ENCODE data around the gene TSN. TPM values are rescaled to one million over a fixed set of nuclear protein-coding genes. Genes with fewer than 3 reads are reported as not detected.
A peak's percentile ranks its signal among the peaks of the same experiment; 100 is the strongest.

TSN gene
- total and polyA plus RNA-seq, 10 of the 15 experiments (the other 5 are each of a cell fraction or from before 2014, with no cell fraction given): 45.6 to 102 (median 59.2) TPM

DNA sequence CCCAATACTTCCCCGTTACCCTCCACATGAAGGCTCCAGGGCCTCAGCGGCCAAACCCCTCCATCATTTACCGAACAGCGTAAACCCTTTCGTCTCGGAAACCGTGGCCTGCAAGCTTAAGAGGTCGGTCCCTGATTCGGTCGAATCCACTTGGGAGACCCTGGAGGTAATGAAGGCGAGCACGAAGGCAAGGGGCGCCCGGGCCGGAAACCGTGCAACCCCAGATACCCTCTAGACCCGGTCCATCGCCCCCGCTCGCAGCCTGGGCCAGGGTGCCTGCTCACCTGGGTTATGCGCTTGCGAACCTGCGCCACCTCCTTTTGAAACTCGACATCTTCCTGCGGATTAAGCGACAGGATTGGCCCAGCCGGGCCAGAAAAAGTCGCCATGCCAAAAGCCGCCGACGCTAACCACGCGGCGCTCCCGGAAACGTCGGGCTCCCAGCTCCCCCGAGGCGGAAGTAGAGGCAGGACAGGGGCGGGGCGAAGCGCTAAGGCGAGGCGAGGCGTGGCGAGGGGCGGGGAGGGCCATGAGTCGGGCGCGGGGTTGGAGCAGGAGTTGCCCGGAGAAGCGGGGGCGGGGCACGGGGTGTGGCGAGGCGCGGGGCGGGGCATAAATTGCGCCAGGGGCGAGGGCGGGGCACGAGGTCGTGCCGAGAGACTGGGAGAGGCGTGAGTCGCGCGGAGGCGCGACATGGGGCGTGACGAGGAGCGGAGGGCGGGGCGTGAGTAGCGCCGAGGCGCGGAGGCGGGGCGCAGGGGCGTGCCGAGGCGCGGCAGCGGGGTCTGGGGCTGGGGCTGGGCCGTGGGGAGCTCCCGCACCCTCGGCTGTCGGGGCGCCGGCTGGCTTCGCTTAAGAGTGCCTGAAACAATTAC is 18.8 kb upstream of the TSN start, which contains the start of gene NIFK (continued):
- TF ChIP-seq, protein P1, sequence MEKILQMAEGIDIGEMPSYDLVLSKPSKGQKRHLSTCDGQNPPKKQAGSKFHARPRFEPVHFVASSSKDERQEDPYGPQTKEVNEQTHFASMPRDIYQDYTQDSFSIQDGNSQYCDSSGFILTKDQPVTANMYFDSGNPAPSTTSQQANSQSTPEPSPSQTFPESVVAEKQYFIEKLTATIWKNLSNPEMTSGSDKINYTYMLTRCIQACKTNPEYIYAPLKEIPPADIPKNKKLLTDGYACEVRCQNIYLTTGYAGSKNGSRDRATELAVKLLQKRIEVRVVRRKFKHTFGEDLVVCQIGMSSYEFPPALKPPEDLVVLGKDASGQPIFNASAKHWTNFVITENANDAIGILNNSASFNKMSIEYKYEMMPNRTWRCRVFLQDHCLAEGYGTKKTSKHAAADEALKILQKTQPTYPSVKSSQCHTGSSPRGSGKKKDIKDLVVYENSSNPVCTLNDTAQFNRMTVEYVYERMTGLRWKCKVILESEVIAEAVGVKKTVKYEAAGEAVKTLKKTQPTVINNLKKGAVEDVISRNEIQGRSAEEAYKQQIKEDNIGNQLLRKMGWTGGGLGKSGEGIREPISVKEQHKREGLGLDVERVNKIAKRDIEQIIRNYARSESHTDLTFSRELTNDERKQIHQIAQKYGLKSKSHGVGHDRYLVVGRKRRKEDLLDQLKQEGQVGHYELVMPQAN (conservative IDR thresholded peaks at IDR 0.05): peak; percentile 90
- TF ChIP-seq STAT3 (IDR thresholded peaks at IDR 0.05; ENCODE audit: low read depth, low read length) (no peak), ZNF207 (IDR thresholded peaks at IDR 0.05; ENCODE audit: borderline replicate concordance) (peak; percentile 70; the same call in 1 of the 2 replicates), SMAD1 (IDR thresholded peaks at IDR 0.05; ENCODE audit: low read depth, partially characterized antibody) (no peak), ETV6 (conservative IDR thresholded peaks at IDR 0.05 in 1 of 2, IDR thresholded peaks at IDR 0.05 in 1 of 2; ENCODE audit: borderline replicate concordance in 1 of 2, low read depth in 1 of 2) (peak in 1 of 2 experiments; percentile 68; a peak in 1 of 4 replicates)

DNA sequence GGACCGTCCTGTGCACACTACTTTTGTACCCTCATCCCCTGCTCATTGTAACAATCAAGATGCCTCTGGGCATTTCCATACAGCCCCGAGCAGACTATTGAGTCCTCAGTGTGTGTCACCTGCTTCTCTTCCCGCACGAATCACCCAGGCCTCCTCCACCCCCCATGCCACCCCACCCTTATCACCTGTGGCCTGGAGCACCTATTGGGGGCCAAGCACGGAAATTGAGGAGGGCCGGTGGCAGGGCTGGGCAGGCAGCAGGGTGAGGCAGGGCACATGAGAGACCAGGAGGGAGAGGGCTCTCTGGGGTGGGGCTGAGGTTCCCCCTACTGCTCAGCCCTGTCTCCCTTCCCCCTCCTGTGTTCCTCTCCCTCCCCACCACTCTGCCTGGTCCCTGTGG is 14.5 kb upstream of the TSN start:
- FAIRE-seq (no peak), DNase-seq (ENCODE audit: low read depth, low spot score) (no peak), ATAC-seq (no peak)
- SMC1A ChIA-PET (ENCODE audit: uncharacterized antibody, unreplicated experiment): interaction anchor here (0.6 kb wide), 1 partner anchor 266 kb away, joined by 3 read pairs; no protein-coding TSS in a partner anchor
- in situ Hi-C loops (cut with MboI) (no loop called here), intact Hi-C loops (cut with micrococcal nuclease; ENCODE audit: unreplicated experiment) (loop anchor here (10.0 kb wide), 1 partner anchor 336 kb away; no protein-coding TSS in a partner anchor)
- H3K27ac ChIP-seq (ENCODE audit: control insufficient read depth, insufficient read depth): no peak overlapping the region
- no peaks in the 10 kb centered on the region for H4K20me1 ChIP-seq (ENCODE audit: control insufficient read depth, insufficient read depth)
- H3K27me3 ChIP-seq (replicated peaks in 1 of 2; ENCODE audit: control insufficient read depth in 2 of 2, insufficient read depth in 2 of 2, low read length in 1 of 2): no peaks in the 10 kb centered on the region
- H3K4me1 ChIP-seq (ENCODE audit: control insufficient read depth, insufficient read depth, low read length): no peaks in the 10 kb centered on the region
- H3K9me3 ChIP-seq (replicated peaks; ENCODE audit: control insufficient read depth, insufficient read depth, low read length): no peaks in the 10 kb centered on the region
- H3K79me2 ChIP-seq (ENCODE audit: control insufficient read depth, insufficient read depth, low read length): peaks cover 8% of the 10 kb centered on the region
- no peaks in the 10 kb centered on the region for H3K36me3 ChIP-seq (ENCODE audit: control insufficient read depth in 2 of 2, insufficient read depth in 2 of 2, low read length in 1 of 2)
- H3K4me2 ChIP-seq (ENCODE audit: control insufficient read depth, insufficient read depth): no peak overlapping the region
- no peak overlapping the region for H3K9ac ChIP-seq (ENCODE audit: control insufficient read depth, insufficient read depth, low read length)
- no TSS peak for BruUV-seq (replicated peaks)
- H3K4me3 ChIP-seq: no peak overlapping the region
- CTCF ChIA-PET: no interaction called here
- POLR2A ChIA-PET: no interaction called here
- 45% methylated on average over 4 of the region's 6 CpGs for WGBS (ENCODE audit: insufficient coverage, insufficient replicate concordance, low lambda C conversion rate, missing lambda C conversion rate)
- H2AFZ ChIP-seq (ENCODE audit: control insufficient read depth, low read depth, low read length): no peak overlapping the region
- RAD21 ChIA-PET (ENCODE audit: unreplicated experiment): no interaction called here
- TF ChIP-seq NRF1 (conservative IDR thresholded peaks at IDR 0.05; ENCODE audit: low read depth, low read length) (no peak), MXI1 (IDR thresholded peaks at IDR 0.05; ENCODE audit: low read depth, low read length) (no peak), JUND (IDR thresholded peaks at IDR 0.05; ENCODE audit: low read depth, low read length) (no peak), MTA2 (IDR thresholded peaks at IDR 0.05; ENCODE audit: low read depth) (no peak), RUNX3 (IDR thresholded peaks at IDR 0.05; ENCODE audit: low read length) (no peak)
- TF ChIP-seq, protein P2, sequence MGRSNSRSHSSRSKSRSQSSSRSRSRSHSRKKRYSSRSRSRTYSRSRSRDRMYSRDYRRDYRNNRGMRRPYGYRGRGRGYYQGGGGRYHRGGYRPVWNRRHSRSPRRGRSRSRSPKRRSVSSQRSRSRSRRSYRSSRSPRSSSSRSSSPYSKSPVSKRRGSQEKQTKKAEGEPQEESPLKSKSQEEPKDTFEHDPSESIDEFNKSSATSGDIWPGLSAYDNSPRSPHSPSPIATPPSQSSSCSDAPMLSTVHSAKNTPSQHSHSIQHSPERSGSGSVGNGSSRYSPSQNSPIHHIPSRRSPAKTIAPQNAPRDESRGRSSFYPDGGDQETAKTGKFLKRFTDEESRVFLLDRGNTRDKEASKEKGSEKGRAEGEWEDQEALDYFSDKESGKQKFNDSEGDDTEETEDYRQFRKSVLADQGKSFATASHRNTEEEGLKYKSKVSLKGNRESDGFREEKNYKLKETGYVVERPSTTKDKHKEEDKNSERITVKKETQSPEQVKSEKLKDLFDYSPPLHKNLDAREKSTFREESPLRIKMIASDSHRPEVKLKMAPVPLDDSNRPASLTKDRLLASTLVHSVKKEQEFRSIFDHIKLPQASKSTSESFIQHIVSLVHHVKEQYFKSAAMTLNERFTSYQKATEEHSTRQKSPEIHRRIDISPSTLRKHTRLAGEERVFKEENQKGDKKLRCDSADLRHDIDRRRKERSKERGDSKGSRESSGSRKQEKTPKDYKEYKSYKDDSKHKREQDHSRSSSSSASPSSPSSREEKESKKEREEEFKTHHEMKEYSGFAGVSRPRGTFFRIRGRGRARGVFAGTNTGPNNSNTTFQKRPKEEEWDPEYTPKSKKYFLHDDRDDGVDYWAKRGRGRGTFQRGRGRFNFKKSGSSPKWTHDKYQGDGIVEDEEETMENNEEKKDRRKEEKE (IDR thresholded peaks at IDR 0.05): no peak
- TF ChIP-seq, protein P3, sequence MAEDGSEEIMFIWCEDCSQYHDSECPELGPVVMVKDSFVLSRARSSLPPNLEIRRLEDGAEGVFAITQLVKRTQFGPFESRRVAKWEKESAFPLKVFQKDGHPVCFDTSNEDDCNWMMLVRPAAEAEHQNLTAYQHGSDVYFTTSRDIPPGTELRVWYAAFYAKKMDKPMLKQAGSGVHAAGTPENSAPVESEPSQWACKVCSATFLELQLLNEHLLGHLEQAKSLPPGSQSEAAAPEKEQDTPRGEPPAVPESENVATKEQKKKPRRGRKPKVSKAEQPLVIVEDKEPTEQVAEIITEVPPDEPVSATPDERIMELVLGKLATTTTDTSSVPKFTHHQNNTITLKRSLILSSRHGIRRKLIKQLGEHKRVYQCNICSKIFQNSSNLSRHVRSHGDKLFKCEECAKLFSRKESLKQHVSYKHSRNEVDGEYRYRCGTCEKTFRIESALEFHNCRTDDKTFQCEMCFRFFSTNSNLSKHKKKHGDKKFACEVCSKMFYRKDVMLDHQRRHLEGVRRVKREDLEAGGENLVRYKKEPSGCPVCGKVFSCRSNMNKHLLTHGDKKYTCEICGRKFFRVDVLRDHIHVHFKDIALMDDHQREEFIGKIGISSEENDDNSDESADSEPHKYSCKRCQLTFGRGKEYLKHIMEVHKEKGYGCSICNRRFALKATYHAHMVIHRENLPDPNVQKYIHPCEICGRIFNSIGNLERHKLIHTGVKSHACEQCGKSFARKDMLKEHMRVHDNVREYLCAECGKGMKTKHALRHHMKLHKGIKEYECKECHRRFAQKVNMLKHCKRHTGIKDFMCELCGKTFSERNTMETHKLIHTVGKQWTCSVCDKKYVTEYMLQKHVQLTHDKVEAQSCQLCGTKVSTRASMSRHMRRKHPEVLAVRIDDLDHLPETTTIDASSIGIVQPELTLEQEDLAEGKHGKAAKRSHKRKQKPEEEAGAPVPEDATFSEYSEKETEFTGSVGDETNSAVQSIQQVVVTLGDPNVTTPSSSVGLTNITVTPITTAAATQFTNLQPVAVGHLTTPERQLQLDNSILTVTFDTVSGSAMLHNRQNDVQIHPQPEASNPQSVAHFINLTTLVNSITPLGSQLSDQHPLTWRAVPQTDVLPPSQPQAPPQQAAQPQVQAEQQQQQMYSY (CRISPR knock-in tag; IDR thresholded peaks at IDR 0.05): no peak
